Spinal cord (tissue), 10 donors: ENCODE data around the gene DPH1. TPM values are rescaled to one million over a fixed set of nuclear protein-coding genes. Genes with fewer than 3 reads are reported as not detected.

ENCODE experiments used
- DNase-seq, 6 donors: peaks; one replicate each; pipeline versions ENCODE4 v3.0.0 to v3.0.0-alpha.2; 2013 to 2015; ENCODE audit warnings: low spot score in 6 of 6, low read depth in 4 of 6
- H3K27ac ChIP-seq: one replicate; pipeline ENCODE4 v1.5.1; 2013; ENCODE audit warnings: low read depth, low read length, control low read depth
- H3K27me3 ChIP-seq: one replicate; pipeline ENCODE4 v1.6.1; 2013; ENCODE audit warnings: low read length; ENCODE audit not compliant: control insufficient read depth, insufficient read depth
- H3K36me3 ChIP-seq: one replicate; pipeline ENCODE4 v1.6.1; 2013; ENCODE audit warnings: low read length; ENCODE audit not compliant: control insufficient read depth, insufficient read depth
- H3K4me1 ChIP-seq: one replicate; pipeline ENCODE4 v1.6.1; 2013; ENCODE audit warnings: low read length; ENCODE audit not compliant: control insufficient read depth, insufficient read depth
- H3K4me3 ChIP-seq: one replicate; pipeline ENCODE4 v1.5.1; 2013; ENCODE audit warnings: low read depth, low read length, control low read depth
- H3K9me3 ChIP-seq: one replicate; pipeline ENCODE4 v1.6.1; 2013; ENCODE audit warnings: low read length; ENCODE audit not compliant: control insufficient read depth, insufficient read depth
- WGBS: methylation state at CpG from one replicate; pipeline ENCODE4 v1.1.5; 2013; ENCODE audit warnings: missing lambda C conversion rate; ENCODE audit not compliant: insufficient coverage; 5-methylcytosine and 5-hydroxymethylcytosine counted together
- polyA plus RNA-seq, 2 donors: library from polyadenylated mRNA; unstranded; fragments of 120-200 nt; gene quantifications; one replicate each; pipeline ENCODE4 v1.2.1, GENCODE V29; 2013; ENCODE audit not compliant: insufficient read length in 2 of 2
- total RNA-seq, 2 donors: library from RNA; depleted of rRNA in 1 of 2; stranded (reverse); fragments of 120-200 nt in 1 of 2; fragments of >200 nt in 1 of 2; gene quantifications; one replicate each; pipeline versions ENCODE4 v1.2.3 to v1.2.4, GENCODE V29; 2013 to 2014
- donor health status: healthy.

Gene DPH1
- total and polyA plus RNA-seq, 4 donors = 21.5 to 83.7 (median 46.5) TPM

DNA sequence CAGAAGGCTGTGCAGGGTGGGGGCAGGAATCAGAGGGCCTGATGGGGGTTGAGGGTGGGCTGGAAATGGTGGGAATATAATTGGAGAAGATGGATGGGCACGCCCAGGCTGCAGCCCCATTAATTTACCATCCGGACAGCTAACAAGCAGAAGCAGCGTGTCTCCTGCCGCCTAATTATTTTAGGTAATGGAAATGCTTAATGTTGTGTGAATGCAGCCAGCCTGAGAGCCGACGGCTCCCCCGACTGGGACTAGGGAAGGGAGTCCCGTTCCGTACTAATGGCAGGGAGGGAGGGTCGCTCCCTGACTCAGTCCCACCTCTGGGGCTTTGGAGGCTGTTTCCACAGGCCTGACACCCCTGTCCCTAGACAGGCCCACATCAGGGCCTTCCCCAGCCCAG lies 7.2 kb downstream of the DPH1 start:
- no peaks in the 10 kb centered on the region for H3K27me3 ChIP-seq
- no peak overlapping the region for H3K27ac ChIP-seq
- H3K4me1 ChIP-seq = peaks cover 26% of the 10 kb centered on the region
- H3K4me3 ChIP-seq = no peak overlapping the region
- H3K9me3 ChIP-seq = no peaks in the 10 kb centered on the region
- peak in 1 of 6 donors; percentile 88 for DNase-seq
- 42% methylated on average over 10 of the region's 10 CpGs for WGBS
- peaks cover 64% of the 10 kb centered on the region for H3K36me3 ChIP-seq

DNA sequence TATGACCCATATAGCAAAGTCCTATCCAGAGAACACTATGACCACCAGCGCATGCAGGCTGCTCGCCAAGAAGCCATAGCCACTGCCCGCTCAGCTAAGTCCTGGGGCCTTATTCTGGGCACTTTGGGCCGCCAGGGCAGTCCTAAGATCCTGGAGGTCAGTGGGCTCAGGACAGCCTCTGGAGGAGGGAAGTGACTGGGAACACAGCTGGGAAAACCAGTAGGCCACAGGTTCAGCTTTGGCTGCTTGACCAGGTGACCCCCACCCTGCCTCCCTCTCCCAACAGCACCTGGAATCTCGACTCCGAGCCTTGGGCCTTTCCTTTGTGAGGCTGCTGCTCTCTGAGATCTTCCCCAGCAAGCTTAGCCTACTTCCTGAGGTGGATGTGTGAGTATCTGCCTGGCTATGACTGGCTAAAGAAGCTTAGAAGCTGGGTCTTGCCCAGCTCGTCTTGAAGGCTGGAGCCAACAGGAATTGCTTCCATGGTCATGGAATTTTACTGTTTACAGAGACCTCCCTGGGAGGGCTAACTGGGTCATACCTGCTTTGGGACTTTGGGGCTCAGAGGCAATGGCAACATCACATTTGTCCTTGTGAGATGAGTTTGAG lies 10.4 kb downstream of the DPH1 start:
- 83% methylated on average over 5 of the region's 7 CpGs for WGBS

DNA sequence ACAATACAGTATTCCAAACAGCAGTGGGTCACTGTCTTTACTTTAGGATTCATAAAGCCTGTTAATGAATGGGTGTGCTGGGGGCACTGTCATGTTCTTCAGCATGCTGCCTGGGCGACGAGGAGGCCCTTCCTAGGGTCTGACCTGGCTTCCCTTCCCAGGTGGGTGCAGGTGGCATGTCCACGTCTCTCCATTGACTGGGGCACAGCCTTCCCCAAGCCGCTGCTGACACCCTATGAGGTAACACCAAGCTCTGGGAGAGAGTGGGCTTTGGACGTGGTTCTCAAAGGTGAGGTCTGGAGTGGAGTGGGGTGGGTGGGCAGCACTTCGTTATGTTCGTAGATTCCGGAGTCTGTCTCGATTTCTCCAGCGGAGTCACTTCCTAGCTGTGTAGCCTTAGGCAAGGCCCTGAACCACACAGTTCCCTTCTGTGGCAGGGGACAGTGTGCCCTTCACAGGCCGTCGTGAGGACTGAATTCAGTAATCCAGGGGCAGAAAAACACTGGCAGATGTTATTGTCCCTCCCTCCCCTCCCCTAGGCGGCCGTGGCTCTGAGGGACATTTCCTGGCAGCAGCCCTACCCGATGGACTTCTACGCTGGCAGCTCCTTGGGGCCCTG lies 11.1 kb downstream of the DPH1 start:
- Histone ChIP-seq H3K27ac (peak overlapping the region; percentile 89), H3K36me3 (peaks cover 67% of the 10 kb centered on the region), H3K27me3 (no peaks in the 10 kb centered on the region), H3K4me3 (peak overlapping the region; percentile 73), H3K4me1 (peaks cover 37% of the 10 kb centered on the region), H3K9me3 (no peaks in the 10 kb centered on the region)
- 46% methylated on average over 13 of the region's 16 CpGs for WGBS
- DNase-seq = no peak

More for the DNA sequence above, 10.4 kb downstream of the DPH1 start:
- Histone ChIP-seq H3K4me1 (peaks cover 42% of the 10 kb centered on the region), H3K27ac (no peak overlapping the region), H3K36me3 (peaks cover 68% of the 10 kb centered on the region), H3K4me3 (no peak overlapping the region), H3K27me3 (no peaks in the 10 kb centered on the region), H3K9me3 (no peaks in the 10 kb centered on the region)
- DNase-seq = no peak

DNA sequence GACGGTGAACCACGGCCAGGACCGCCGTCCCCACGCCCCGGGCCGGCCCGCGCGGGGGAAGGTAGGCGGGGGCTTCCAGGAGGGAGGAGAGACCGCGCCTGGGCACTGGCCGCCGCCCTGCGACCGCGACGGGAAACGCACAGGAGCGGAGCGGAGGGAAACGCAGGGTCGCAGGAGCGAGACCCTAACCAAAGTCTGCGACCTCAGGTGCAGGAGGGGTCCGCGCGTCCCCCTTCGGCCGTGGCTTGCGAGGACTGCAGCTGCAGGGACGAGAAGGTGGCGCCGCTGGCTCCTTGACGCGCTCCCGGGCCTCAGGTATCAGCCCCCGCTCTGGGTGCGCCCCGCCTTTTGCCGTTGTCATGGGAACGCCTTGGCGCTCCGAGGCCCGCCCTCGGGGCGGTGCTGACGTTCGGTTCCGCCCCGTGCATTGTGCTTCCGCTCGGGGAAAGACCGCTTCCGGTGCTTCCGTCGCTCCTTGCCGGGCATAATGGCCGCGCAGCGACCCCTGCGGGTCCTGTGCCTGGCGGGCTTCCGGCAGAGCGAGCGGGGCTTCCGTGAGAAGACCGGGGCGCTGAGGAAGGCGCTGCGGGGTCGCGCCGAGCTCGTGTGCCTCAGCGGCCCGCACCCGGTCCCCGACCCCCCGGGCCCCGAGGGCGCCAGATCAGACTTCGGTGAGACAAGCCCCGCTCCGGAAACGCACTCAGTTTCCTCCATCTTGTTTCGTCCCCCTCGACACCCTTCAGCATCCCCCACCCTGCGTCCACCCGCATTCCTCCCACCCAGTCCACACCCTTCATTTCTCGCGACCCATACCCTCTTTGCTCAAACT lies 11.8 kb downstream of the DPH1 start, which contains the start of gene OVCA2:
TSS of gene OVCA2 (plus strand) at position 462 of the 829 bp plus-strand sequence. CDS start at position 488, 26 bp downstream.
- peak within 1 kb of the TSS; percentile 73 for H3K4me3 ChIP-seq
- H3K36me3 ChIP-seq = peaks cover 67% of the 10 kb centered on the region
- WGBS = under 1% methylated on average over 92 of the region's 93 CpGs
- H3K9me3 ChIP-seq = no peaks in the 10 kb centered on the region
- H3K27ac ChIP-seq = peak within 1 kb of the TSS; percentile 89
- no peaks in the 10 kb centered on the region for H3K27me3 ChIP-seq
- H3K4me1 ChIP-seq = peaks cover 30% of the 10 kb centered on the region
- peak; percentile 87 to 99 (median 92) for DNase-seq

DNA sequence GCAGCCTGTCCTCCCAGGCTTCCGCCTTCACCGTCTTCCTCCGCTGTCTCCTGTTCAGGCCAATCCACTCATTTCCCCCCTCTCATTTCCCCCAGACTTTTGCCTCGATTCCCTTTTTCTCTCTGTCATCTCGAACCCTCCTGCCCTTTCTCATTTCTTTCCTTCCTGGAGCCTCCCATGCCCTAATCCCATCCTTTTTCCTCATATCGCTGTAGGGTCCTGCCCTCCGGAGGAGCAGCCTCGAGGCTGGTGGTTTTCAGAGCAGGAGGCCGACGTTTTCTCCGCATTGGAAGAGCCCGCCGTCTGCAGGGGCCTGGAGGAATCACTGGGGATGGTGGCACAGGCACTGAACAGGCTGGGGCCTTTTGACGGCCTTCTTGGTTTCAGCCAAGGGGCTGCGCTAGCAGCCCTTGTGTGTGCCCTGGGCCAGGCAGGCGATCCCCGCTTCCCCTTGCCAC lies 12.5 kb downstream of the DPH1 start:
- Histone ChIP-seq H3K4me3 (peak overlapping the region; percentile 73), H3K4me1 (peaks cover 27% of the 10 kb centered on the region), H3K27ac (peak overlapping the region; percentile 89), H3K36me3 (peaks cover 63% of the 10 kb centered on the region), H3K9me3 (no peaks in the 10 kb centered on the region), H3K27me3 (no peaks in the 10 kb centered on the region)
- WGBS = 14% methylated on average over 17 of the region's 17 CpGs
- DNase-seq = peak in 2 of 6 donors; percentile 45 to 57

DNA sequence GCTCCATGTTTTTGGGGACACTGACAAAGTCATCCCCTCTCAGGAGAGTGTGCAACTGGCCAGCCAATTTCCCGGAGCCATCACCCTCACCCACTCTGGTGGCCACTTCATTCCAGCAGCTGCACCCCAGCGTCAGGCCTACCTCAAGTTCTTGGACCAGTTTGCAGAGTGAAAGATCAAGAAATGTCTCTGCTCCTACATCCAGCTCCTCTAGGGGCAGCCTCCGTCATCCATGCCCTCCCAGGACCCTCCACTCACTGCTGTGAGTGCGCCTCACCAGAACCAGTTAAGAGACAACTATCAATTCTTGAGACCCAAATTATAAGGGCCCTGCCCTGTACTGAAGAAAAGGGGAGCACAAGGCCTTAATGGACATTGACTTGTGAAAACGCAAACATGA lies 13.0 kb downstream of the DPH1 start:
- no peaks in the 10 kb centered on the region for H3K27me3 ChIP-seq
- H3K4me3 ChIP-seq = peak overlapping the region; percentile 73
- peaks cover 64% of the 10 kb centered on the region for H3K36me3 ChIP-seq
- 90% methylated on average over 3 of the region's 5 CpGs for WGBS
- no peak for DNase-seq
- peaks cover 27% of the 10 kb centered on the region for H3K4me1 ChIP-seq
- no peaks in the 10 kb centered on the region for H3K9me3 ChIP-seq
- H3K27ac ChIP-seq = peak overlapping the region; percentile 89

DNA sequence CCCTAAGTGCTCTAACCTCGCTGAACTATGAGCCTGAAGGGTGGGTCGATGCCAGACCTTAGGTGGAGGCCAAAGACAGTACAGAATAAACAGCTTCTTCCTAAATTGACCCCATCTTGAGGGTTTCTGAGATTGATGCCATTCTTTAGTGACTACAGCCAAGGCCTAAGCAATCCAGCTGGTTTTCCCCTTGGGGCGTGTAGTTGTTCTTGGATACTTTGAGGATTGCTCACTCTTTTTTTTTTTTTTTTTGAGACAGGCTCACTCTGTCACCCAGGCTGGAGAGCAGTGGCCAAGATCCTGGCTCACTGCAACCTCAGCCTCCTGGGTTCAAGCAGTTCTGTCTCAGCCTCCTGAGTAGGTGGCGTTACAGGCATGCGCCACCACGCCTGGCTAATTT lies 13.8 kb downstream of the DPH1 start:
- peaks cover 56% of the 10 kb centered on the region for H3K36me3 ChIP-seq
- peaks cover 34% of the 10 kb centered on the region for H3K4me1 ChIP-seq
- no peak for DNase-seq
- no peak overlapping the region for H3K27ac ChIP-seq
- no peaks in the 10 kb centered on the region for H3K9me3 ChIP-seq
- no peak overlapping the region for H3K4me3 ChIP-seq
- 100% methylated on average over 2 of the region's 6 CpGs for WGBS
- no peaks in the 10 kb centered on the region for H3K27me3 ChIP-seq

DNA sequence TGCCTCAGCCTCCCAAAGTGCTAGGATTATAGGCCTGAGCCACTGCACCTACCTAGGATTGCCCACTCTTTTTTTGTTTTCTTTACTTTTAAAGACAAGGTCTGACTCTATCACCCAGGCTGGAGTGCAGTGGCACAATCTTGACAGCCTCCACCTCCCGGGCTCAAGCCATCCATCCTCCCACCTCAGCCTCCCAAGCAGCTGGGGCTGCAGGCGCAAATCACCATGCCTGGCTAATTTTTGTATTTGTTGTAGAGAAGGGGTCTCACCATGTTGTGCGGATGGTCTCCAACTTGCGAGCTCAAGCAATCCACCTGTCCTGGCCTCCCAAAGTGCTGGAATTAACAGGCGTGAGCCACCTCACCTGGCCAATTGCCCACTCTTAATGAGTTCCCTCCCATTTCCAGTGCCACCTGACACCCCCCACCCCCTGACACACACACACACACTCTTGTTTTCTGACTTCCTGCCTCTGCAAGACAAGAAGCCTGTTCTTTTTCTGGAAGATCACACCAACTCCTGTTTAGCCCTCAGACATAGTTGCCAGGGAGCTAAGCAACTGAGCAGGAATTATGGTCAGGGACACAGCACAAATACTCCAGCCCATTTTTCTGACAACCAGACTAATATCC lies 14.4 kb downstream of the DPH1 start:
- H3K4me1 ChIP-seq = peaks cover 40% of the 10 kb centered on the region
- H3K4me3 ChIP-seq = no peak overlapping the region
- H3K36me3 ChIP-seq = peaks cover 53% of the 10 kb centered on the region
- WGBS = 100% methylated on average over 3 of the region's 5 CpGs
- peaks cover 3% of the 10 kb centered on the region for H3K27me3 ChIP-seq
- DNase-seq = no peak
- H3K9me3 ChIP-seq = no peaks in the 10 kb centered on the region
- H3K27ac ChIP-seq = no peak overlapping the region

DNA sequence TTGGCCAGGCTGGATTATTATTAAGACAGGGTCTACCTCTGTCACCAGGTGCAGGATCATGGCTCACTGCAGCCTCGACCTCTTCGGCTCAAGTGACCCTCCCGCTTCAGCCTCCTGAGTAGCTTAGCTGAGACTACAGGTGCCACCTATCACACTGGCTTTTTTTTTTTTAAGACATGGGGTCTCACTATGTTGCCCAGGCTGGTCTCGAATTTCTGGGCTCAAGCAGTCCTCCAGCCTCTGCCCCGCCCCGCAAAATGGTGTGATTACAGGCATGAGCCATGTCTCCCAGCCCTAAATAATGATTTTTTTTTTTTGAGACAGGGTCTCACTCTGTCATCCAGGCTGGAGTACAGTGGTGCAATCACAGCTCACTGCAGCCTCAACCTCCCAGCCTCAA lies 17.6 kb downstream of the DPH1 start:
- no peak overlapping the region for H3K27ac ChIP-seq
- H3K27me3 ChIP-seq = peaks cover 10% of the 10 kb centered on the region
- H3K4me1 ChIP-seq = peaks cover 38% of the 10 kb centered on the region
- H3K36me3 ChIP-seq = peaks cover 40% of the 10 kb centered on the region
- WGBS = 95% methylated on average over 5 of the region's 6 CpGs
- no peak overlapping the region for H3K4me3 ChIP-seq
- DNase-seq = no peak
- no peaks in the 10 kb centered on the region for H3K9me3 ChIP-seq
